ENCODE measurements around the gene PIK3R6.

PIK3R6 gene

DNA sequence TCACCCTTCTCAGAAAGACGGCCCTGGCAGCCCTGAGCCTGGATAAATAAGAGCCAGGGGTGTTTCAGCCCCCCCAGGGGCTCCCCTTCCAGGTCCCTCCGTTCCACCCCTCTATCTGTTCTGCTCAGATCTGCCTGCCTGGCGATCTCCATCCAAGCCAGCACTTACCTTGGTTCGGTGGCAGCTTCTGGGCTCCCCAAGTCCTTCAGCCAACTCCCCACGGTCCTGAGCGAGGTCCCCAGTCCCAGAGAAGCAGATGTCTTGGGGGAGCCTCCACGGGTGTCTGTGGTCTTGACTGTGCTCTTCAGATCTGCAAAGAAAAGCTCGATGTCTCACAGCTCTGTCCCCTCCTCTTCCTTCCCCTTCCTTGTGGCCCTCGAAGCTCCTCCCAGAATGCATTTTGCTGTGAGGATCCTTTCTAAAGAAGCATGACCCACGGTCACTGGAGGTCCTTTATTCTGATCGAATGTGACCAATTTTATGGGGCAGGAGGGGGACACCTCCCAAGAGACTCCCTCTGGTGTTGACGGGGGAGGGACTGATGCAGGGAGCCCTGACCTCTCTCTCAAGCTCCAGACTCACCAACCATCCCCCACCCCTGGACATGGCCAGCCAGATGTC, at the start of gene PIK3R6:
PIK3R6 (minus strand) TSS at position 314 of the 621 bp plus-strand sequence. CDS start 17,880 bp downstream, outside the sequence.
- peak in 1 of 2 donors; percentile 22 for DNase-seq

DNA sequence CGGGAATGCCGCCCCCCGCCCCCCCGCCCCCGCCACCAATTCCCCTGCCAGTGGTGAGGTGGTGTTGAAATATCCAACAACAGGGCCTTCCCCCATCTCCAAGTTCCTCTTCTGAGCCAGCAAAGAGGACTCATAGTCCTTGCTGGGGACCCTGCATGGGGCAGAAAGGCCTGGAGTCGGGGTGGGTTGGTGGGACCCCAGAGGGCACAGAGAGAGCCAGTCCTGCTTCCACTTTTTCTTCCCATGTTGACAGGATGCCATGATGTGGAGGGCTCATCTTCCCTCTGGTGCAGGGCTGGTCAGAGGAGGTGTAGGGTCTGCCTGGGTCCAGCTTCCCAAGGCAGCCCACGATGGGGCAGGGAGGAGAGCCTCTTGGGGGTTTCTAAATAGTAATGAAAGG, 49.0 kb upstream of the PIK3R6 start:
- DNase-seq = peak in 1 of 2 donors; percentile 50

GRCh38 chr17:8914554-8914953, 47.1 kb upstream of the PIK3R6 start:
- no peak for DNase-seq

DNA sequence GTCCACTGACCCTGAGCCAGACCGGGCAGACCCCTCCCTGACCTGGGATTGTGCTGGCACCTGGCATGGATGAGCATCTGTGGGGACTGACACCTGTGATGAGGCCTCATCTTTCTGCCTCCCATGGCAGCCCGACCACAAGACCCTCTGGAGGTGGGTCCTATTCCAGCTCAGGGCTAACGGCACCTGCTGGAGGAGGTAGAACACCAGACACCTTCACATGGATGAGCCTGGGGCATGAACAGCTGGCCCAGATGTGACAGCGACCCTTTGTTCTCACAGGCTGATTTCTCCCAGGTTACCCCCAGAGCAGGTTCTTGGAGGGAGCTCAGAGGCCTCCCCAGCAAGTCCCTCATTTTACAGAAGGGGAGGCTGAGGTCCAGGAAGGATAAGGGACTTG, 46.4 kb upstream of the PIK3R6 start:
- DNase-seq = no peak

- no peak for DNase-seq
Observed at GRCh38 chr17:8913091-8913490, 45.6 kb upstream of the PIK3R6 start.

DNA sequence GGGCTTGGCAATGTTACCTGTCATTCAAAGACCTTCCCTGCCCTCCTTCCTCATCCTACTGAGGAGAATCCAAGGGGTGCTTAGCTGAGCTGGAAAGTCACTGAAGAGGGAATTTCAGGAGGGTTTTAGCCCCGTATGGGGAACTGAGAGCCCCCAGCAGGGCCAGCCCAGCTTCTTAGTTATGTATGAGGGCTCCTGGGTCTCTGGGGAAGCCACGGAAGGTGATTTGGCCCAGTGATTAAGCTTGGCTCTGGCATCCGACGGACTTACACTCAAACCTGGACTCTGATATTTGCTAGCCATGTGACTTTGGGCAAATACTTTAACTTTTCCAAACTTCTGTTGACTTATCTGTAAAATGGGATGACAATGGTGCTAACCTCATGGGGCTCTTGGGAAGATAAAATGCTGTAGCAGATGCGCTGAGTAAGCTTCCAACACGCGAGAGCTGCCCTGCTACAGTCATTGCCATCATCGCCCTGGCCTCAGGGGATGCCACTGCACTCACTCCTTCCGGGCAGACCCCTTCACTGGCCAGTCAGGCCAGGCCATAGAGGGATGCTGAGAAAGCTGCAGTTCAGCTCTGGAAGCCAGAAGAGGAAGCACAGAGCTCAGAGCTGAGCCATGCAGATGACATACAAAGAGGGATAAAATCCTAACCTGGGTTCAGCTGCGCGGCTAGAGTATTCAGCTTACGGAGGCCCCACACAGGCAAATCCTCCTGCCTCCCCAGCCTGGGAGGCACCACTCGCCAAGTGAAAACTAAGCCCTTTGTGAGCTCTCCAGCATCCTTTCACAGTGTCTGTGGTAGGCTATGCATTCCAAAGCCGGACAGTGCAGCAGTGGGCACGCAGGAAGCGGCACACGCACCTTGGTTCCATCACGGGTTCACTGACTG, 44.9 kb upstream of the PIK3R6 start:
- DNase-seq = no peak

DNA sequence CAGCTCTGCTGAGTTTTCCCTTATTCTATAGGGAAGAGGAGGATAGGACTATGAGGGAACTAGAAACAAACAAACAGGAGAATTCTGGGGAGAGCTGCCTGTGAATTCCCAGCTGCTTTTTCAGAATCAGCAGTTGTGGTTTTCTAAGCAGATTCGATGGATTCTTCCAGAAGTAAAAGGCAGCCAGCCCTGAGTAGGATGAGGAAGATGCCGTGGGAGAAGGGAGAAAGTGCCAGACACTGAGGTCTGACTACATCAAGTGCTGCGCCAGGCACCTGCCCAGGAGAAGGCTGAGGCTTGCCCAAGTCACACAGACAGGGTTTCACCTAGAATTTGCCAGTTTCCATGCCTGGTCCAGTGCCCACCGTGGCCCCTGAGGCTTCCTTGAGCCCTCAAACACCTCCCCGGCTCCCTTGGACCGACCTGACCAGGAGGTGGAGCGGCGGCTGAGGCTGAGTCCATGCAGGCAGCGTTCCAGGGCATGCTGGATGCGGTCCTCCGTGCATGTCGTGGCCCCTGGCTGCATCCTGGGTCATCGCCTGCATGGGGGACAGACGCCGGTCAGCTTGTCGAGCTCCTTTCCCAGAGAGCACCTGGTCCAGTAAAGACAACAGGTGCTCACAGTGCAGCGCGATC, 43.6 kb upstream of the PIK3R6 start:
- no peak for DNase-seq

- no peak for DNase-seq
Observed at GRCh38 chr17:8909586-8910270, 42.3 kb upstream of the PIK3R6 start.

GRCh38 chr17:8905331-8905730, 37.9 kb upstream of the PIK3R6 start:
- DNase-seq = peak in 1 of 2 donors; percentile 36

GRCh38 chr17:8904686-8905085, 37.2 kb upstream of the PIK3R6 start:
- no peak for DNase-seq

DNA sequence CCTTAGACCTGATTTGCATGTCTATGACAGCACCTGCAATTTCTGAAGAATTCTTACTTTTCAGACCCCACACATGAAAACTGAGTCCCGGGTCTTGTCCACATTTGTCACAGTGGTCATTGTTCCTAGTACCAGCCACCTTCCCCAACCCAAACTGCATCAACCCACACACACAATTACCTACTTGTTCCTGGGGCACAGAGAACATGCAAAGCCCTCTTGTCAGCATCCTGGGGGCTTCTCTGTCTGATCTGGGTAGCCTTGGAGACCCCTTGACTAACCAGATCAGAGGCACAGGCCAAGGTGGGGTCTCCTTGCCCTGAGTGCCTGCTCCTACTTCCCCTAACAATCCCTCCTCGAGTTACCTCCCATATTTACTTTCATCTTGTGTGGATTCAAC, 36.7 kb upstream of the PIK3R6 start:
- no peak for DNase-seq

DNA sequence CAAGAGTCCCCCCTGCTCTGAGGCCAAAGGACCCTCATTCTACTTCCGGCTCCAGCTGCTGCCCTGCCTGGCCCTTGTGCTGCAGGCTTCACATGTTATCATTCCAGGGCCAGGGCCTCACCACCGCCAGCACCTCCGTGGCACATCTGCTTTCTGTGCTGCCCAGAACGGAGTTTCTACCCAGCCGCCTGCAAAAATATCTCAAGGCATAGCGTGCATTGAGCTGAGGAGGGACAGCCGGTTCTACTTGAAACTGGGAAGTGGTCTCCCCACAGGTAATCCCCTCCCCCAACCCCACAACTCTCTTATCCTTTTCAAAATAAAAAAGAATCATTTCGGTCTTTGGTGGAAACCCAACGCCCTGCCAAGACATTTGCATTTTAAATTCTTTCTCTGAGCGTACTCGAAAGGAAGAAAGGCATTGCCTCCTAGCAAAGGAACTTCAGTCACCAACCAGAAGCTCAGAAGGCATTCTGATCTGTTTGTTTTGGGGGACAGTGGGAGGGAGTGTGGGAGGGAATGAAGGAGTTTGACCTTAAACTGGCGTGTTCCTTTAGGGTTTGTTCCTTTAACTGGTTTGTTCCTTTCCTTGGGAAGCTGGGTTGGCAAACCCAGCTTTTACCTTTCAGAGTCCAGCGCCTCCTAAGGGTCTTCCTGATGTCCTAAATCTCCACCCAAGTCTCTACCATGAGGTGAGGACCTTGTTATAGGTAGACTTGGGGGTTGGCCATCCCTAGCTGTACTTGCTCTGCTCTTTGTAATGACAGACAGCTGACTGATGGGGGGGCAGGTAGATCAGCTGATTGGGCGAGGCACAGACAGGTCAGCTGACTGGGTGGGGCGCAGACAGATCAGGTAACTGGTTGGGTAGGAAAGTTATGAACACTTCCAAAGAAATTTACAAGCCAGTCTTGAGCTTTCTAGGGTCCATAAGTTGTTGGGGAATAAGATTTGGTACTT, 33.4 kb upstream of the PIK3R6 start:
- peak; percentile 29 to 38 for DNase-seq

DNA sequence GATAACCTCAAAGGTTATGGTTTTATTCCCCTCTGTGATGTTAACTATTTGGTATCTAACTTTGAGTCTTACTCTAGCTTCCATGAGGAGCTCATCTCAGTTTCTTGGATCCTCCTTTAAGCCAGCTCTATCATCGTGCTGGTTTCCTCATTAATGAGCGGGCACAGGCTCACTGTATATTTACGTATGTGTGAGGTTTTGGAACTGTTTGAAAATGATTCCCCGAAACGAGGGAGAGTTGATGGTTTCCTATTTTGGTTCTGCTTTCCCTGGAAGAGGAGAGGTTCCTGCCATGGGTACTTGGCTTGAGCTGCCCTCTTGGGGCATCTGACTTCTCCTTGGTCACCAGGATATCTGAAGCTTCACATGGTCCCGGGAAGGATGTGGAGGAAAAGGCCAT, 32.7 kb upstream of the PIK3R6 start:
- no peak for DNase-seq

GRCh38 chr17:8898636-8899035, 31.2 kb upstream of the PIK3R6 start:
- no peak for DNase-seq

DNA sequence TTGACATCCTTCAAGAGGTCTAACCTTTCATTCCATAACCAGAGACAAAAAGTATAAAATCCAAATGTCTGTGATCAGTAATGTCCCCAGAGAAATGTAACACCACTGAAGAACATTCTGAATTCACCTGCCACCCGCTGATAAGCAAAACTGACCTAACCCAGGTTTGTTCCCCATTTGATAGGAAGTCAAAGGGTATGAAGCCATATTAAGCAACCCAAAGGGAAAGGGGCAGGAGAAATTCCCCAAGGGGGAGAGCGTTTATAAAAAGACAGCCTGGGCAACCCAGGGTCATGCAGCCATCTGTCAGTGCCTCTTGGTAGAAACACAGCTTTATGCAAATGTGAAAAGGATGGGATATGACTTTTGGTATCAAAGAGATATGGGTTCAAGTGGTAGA, 30.7 kb upstream of the PIK3R6 start:
- no peak for DNase-seq

DNA sequence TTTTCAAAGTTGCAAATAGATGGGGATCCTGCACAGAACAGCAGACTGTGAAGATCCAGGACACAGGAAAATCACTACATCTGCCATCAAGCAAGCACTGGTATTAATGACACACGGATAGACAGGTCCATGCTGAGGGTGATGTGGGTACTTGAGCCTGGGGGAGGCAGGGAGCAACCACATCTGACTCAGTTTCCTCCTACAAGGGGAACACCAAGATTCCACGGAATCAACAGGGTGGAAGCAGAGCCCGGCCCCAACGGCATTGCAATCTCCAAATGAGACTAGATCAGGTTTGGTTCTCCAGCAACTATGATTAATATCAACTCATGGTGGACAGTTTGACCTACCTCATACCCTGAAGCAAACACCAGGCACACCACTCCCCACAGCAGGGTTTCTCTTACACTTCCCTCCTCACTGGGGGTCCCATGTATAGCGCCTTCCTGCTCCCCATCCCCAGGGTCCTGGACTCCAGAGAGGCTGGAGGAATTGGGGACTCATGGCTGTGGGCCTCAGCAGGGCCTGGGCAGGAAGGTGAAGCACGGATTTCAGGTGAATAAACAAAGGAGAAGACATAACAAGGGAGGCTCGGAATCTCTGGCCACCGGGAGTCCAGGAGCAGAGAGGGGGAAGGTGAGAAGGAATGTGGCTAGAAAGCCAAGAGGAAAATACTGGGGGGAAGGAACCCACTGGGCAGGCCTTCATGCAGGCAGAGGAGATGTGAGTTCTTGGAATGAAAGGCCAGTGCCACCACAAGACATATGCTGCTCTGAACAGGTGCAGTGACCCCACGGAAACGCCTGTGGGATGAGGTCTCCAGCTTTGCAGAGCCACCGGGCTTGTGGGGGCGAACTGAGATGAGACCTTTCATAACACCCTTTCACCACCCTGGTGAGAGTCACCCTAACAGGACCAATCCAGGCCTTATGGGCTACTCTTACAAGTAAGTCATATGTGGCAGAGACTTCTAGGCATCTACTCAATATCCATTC, 29.5 kb upstream of the PIK3R6 start:
- DNase-seq = no peak

GRCh38 chr17:8896087-8896486, 28.6 kb upstream of the PIK3R6 start:
- DNase-seq = no peak

- DNase-seq = peak; percentile 62 to 64
Observed at GRCh38 chr17:8894673-8895578, 27.5 kb upstream of the PIK3R6 start.

DNA sequence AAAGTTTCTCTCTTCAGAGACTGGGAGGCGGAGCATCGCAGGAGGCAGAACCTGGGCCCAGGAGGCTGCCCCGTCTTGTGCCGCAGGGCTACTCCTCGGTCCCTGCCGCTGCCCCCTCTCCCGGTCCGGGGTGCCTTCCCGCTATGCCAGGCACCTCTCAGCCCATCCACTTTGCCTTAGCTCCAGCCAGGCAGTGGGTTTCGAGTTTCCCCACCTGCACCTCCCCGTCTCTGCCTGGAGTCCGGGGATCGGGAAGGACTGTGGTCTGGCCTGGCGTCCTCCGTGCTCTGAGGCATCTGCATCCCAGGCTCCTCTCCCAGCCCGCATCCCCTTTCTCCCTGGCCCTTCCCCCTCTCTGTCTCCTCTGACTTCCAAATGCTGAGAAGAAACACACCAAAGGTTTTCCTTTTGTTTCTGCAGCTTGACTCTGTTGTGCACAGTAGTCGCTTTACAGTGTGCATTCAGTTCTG, 26.8 kb upstream of the PIK3R6 start:
- DNase-seq = no peak

Data from CD4-positive, alpha-beta T cell treated with Interleukin-1 beta for 1 hour (primary cell).